ENCODE measurements around the gene USH2A.

The USH2A gene

GRCh38 chr1:216281757-216282156 lies 141.5 kb downstream of the USH2A start:
- DNase-seq = no peak

GRCh38 chr1:216270086-216270773 lies 153.0 kb downstream of the USH2A start:
- DNase-seq = no peak

GRCh38 chr1:216261631-216262030 lies 161.6 kb downstream of the USH2A start:
- no peak for DNase-seq

GRCh38 chr1:216258856-216259255 lies 164.4 kb downstream of the USH2A start:
- no peak for DNase-seq

DNA sequence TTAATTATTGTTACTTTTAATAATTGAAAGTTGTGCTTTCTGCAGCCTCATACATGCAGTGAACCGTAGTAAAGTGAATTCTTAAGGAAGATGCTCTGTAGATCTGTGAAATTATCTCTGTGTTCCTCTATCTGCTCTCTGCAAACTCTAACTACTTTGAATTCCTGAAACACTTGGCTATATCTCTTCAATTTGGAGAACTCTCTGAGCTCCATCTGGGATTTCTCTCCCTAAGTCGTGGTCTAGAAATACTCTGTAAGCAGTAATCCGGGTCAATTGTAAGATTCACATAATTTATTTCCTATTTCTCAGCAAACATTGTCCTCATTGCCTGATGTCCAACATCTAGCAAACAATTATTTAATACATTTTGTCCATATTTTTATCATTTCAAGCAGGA lies 164.9 kb downstream of the USH2A start:
- no peak for DNase-seq

DNA sequence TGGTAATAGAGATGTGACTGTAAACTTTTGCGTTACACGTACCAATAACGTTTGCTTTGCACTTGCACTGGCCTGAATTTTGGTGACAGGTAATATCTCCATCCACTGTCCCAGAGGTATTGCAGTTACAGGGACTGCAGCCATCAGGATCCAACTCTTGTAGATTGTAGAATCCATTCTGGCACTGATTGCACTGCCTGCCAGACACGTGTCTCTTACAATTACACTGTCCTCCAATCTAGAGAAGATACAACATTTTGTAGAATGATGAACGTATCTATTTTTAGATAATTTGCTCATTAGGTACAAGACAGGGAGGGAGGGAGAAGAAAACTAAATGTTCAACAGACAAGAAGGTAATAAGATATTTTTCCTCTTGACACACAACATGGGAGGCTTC lies 172.4 kb downstream of the USH2A start:
- no peak for DNase-seq

- no peak for DNase-seq
Observed at GRCh38 chr1:216248628-216249027, 174.6 kb downstream of the USH2A start.

DNA sequence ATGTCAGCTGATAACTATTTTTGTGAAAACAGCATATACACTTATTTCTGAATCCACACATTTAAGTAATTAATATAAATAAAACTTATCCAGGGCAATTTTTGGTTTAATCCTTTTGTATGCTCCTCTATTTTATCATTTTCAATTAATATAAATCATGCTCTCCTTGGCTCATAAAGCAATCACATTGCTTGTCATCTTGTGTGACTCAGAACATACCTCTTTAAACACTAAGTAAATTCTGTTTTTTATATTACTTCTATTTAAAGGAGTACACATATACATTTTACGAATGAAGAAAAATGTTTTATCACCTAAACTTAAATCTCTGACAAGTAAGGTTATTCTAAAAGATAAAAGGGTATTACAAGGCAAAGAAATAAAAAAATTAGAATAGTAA lies 175.3 kb downstream of the USH2A start:
- DNase-seq = no peak

DNA sequence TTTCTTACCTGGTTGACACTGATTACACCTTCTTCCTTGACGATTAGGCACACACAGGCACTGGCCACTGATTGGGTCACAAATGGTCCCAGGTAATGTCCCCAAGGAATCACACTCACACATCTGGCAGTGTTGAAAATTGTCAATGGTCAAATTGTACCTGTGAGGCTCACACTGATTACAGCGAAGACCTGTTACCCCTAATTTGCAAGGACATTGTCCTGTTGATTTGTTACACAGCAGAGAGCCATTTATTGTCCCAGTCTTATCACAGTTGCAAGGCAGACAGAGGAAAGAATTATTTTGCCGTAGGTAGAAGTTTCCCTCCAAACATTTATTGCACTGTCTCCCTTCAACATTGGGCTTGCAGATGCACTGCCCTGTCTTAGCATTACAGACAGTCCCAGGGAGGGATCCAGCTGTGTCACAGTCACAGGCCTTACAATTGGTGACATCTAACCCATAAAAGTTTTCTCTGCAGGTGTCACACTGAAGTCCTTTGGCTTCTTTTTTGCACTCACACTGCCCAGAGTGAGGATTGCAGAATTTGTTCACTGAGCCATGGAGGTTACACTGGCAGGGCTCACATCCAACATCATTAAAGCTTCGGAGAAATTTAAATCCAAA lies 176.6 kb downstream of the USH2A start:
- no peak for DNase-seq

- no peak for DNase-seq
Observed at GRCh38 chr1:216238844-216239243, 184.4 kb downstream of the USH2A start.

DNA sequence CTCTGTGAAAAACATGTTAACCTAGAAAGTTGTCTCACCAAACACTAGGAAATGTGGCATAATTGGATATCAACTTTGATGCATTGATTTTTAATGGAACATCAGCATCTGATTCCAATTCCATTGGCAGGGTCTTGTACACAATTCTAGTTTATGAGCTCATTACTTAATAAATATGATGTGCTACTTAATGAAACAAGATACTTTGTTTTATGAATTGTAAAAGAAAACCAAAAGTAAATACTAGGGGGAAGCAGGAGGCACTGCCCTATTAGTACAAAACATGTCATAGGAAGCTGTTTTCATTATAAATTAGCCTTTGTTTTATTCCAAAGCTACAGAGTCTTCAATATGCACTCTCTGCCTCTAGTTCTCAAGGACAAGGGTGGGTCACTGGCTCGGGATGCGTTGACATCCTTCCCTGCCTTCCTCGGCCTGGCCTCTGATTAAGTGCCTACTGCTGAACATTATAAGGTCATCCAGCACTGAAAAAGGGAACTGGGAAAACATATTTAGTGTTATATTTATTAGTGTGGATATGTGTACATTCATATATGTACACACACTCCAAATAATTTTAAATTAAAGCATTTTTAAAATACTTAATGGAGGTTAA lies 185.2 kb downstream of the USH2A start:
- DNase-seq = no peak

DNA sequence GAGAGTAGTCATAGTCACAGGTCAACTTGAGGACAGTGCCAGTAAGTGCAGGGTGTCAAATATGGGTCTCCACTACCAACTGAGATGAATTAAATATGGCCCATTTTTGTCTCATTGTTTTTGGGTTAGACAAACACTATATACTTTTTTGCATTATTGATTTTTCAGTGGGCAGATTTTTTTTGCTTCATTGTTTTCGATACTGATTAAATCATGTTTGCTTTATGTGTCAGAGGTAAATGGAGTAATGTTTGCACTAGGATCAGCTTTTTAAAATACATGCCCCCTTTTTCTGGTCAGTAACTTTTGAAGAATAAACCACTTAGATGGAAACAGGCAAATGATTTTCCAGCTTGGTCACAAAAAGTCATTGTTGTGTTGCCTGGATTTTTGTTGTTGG lies 199.0 kb downstream of the USH2A start:
- no peak for DNase-seq

DNA sequence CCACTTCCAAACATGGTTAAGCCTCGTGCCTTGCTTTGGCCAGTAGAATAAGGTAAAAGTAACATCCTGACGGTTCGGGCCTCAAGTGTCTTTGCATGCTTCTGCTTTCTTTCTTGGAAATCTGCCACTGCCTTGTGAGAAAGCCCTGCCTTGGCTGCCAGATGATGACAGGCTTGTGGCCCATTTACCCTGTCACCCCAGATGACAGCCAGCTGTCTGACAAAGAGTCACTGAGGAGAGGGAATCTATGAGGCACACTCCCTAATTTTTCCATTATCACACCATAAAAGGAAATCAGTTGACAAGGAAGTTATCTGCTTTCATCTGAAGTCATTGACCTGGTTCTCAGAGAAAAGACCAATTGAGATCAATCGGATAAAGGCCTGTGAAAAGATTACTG lies 199.8 kb downstream of the USH2A start:
- DNase-seq = no peak

DNA sequence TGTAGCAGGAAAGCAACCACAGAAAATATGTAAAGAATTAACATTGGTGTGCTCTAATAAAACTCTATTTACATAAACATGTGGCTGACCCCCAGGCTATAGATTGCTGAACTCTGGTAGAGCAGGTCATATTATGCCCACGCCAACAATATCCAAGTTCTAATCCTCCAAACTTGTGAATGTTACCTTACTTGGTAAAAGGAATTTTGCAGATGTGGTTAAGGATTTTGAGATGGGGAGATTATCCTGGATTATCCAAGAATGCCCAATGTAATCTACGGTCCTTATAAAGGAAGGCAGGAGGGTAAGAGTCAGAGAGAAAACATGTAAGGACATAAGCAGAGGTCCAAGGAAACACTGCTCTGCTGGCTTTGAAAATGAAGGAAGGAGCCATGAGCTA lies 201.0 kb downstream of the USH2A start:
- no peak for DNase-seq

DNA sequence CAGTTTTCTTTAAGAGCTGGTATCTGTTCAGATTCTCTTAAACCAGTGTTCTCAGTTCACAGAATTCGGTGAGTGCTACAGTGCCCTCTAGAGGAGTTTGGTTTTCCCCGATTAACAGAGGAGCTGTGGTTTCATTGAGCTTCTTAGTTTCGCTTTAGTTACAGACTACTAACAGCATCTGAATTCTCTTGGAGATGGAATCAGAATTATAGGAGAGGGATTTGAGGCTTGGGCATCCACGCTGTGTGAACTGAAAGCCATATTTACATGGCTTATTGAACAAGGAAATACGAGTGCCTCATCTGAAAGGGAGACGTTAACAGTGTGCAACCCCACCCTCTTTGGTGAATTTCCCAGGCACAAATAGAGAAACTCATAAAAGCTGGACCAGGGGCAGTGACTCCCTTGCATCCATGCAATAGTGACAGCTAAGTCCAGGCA lies 202.0 kb downstream of the USH2A start:
- peak in 10 of 14 donors; percentile 3 to 48 (median 24) for DNase-seq

DNA sequence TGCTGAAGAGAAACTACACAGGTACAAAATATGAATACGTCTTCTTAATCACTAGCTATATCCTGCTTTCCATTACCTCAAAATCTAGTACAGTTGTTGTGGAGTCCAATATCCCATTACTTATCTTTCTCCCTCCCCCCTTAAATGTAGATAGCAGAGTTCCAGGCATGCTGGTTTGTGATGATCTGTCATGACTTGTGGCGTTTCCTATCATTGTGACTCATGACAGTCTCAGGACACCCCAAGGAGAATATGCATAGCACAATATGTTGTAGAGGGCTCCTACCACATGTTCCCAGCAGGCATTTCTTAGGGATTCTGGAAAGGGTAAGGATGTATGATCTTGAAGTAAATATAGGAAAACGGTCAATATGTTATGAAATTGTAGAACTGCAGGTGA lies 206.9 kb downstream of the USH2A start:
- no peak for DNase-seq

DNA sequence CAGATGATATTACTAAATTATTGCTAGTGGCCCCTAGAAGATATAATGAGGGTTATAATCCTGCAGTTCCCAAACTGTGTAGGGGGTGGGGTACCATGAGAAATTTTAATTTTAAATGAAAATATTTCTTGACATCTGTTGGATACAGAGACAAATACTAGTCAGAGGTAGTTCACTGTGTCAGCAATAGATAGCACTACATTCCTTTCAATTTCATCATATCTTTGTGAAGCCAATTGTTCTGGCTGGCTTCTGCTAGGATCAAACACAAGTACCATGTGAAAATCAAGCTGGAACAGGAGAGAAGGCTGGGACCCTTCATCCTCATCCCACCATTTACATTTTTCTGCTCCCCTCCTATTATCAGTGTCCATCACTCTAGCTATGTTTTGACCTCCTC lies 208.1 kb downstream of the USH2A start:
- no peak for DNase-seq

- no peak for DNase-seq
Observed at GRCh38 chr1:216212826-216213225, 210.4 kb downstream of the USH2A start.

GRCh38 chr1:216210081-216210480 lies 213.2 kb downstream of the USH2A start:
- DNase-seq = no peak

DNA sequence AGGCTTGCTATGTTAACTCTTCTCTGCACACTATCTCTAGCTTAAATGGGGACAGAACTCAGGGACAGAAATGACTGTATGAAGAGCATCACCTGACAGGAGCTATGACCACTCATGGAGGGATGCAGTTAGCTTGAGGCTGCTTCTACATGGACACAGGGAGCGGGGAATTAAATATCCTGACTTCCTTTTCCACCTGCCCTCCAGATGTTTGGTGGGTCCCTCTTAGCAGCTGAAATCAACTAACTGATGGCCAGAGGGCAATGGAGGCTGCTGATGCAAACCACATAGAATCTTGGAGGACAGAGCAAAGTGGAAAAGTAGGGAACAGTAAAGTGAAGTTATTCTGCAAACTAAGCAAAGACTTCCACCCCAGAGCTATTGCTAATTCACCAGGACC lies 214.1 kb downstream of the USH2A start:
- no peak for DNase-seq

- no peak for DNase-seq
Observed at GRCh38 chr1:216207154-216207553, 216.1 kb downstream of the USH2A start.

DNA sequence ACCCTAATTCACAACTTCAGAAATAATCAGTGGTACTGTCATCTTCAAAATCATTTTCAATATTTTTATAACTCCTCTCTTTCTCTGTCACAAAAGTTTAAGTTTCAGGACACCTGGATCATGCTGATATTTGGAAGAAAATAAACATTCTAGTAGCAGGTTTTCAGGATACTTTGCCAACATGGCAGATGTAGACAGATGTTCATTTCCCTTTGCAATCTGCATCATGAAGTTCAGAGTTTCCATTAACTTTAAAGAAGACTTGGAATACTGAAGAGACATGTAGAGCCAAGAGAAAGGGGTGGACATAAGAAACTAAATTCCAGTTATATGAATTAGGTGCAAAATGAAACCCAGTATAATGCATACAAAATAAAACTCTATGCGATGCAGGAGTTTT lies 218.1 kb downstream of the USH2A start:
- DNase-seq = no peak

- no peak for DNase-seq
Observed at GRCh38 chr1:216201946-216202345, 221.3 kb downstream of the USH2A start.

DNA sequence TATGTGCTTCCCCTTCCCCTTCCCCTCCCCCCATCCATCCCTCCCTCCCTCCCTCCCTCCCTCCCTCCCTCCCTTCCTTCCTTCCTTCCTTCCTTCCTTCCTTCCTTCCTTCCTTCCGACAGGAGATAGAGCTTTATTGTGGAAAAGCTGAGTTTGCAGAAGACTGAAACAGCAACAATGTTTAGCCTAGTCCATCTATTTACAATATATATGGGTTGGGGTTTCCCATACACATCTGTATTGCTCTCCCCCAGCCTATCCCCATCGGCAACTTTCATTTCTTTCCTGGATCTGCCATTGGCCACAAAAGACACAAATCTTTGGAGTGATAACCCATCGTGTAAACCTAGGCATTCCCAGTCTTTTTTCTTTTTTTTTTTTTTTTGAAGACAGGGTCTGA lies 222.3 kb downstream of the USH2A start:
- DNase-seq = no peak

All from C1 segment of cervical spinal cord (tissue), 14 donors.